Epithelial cell of proximal tubule (primary cell): ENCODE measurements around the gene AUTS2. TPM values are rescaled to one million over a fixed set of nuclear protein-coding genes. Genes with fewer than 3 reads are reported as not detected.

Experiments
- DNase-seq: peaks from one replicate; pipeline ENCODE4 v3.0.0-alpha.2; 2011; ENCODE audit warnings: low read depth
- H3K4me3 ChIP-seq: 2 replicates; pipeline ENCODE4 v1.5.1; 2011; ENCODE audit warnings: low read depth, mild to moderate bottlenecking, low read length
- CTCF ChIP-seq: conservative IDR thresholded peaks from 2 replicates; pipeline ENCODE4 v1.5.1; 2012; ENCODE audit warnings: low read depth, mild to moderate bottlenecking, low read length
- total RNA-seq: library from RNA; depleted of rRNA; stranded (reverse); fragments of >200 nt; gene quantifications from 2 replicates; pipeline ENCODE4 v1.2.3, GENCODE V29; 2015

AUTS2 gene
- total RNA-seq, 1 donor from 2014 or later, result 10.0 TPM

- no peak for DNase-seq
- H3K4me3 ChIP-seq, result no peak overlapping the region
- TF ChIP-seq CTCF, result no peak
Measured at GRCh38 chr7:70116867-70117266, 518.6 kb downstream of the AUTS2 start.

- H3K4me3 ChIP-seq, result no peak overlapping the region
- no peak for DNase-seq
- no peak for TF ChIP-seq CTCF
Measured at GRCh38 chr7:70120851-70121250, 522.6 kb downstream of the AUTS2 start.

GRCh38 chr7:70131817-70132216 is 533.5 kb downstream of the AUTS2 start:
- DNase-seq, result no peak
- no peak overlapping the region for H3K4me3 ChIP-seq
- no peak for TF ChIP-seq CTCF

GRCh38 chr7:70132226-70132851 is 534.1 kb downstream of the AUTS2 start:
- TF ChIP-seq CTCF, result no peak
- no peak overlapping the region for H3K4me3 ChIP-seq
- no peak for DNase-seq

DNA sequence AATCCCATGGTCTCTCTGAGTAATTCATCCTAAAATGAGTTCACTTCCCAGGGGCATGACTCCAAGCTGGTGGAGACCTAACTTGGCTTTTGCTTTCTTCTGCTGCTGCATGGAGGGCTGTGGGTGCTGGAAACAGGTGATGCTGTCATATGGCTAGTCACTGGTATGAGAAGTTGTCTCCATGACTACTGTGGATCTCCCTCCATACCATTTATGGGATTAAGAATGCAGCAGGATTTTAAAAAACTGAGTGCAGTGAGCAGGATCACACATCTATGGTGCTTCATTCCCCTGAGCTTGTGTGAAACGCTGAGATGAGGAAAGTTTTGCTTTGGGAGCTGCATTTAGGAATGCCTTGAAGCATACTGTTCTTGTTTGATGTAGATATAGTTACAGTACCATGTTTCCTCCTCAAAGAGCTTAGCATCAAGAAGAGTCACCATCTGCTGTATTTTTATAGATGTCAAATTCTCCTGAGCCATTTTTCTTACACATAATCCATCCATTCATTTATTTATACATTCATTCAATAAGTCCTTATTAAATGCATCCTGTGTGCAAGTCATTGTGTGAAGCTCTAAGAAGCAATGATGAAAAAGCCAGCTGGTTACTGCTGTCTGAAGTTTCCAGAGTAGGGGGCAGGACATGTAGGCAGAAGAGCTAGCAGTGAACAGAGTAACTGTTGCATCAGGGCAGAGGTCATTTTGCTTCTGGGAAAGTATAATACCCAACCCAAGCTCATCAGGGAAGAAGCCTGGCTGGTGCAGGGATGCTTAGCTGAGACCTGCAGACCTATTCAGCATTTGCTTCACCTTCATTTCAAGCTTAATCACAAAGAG is 534.8 kb downstream of the AUTS2 start:
- H3K4me3 ChIP-seq, result no peak overlapping the region
- no peak for TF ChIP-seq CTCF
- no peak for DNase-seq

DNA sequence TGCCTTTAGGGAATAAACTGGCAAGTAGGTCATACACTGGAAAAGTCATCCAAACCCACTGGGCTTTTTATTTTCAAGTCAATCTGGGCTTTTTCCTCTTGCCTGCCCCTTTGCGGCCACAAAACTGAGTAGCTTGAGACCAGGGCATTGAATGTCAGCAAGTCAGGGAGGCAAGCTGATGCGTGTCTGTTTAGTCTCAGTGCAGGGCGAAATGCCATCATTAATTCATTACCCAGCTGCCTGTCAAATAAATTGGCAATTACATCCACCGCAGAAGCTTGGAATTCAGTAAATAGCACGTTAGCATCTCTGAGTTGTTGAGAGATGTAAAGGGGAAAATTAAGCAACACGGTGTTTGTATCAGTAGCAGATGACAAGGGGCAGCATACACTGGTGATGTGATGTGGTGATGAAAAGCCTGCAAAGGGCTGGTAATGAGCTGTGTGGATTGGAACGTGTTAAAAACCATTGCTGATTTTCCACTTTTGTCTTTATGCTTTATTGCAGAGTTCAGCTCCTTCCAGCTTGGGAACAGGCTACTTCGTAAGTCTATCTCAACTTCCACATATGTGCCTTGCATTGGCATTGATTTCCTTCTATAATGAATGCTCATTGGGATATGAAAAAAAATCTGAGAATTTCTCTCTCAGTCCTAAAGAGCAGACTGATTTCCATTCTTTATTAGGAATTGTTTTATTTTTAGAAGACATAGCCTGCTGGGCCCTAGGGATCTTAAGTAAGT is 535.9 kb downstream of the AUTS2 start:
- no peak for DNase-seq
- no peak for TF ChIP-seq CTCF
- H3K4me3 ChIP-seq, result no peak overlapping the region
